Measurements from ENCODE around the gene EPG5.

EPG5 gene

GRCh38 chr18:45895339-45895738, 71.8 kb downstream of the EPG5 start:
- no peak overlapping the region for H3K9ac ChIP-seq
- no peak for TF ChIP-seq Cebpa-rat (IDR thresholded peaks at IDR 0.05)
- peaks cover 8% of the 10 kb centered on the region; the same call in 1 of the 2 replicates for H3K4me1 ChIP-seq
- H3K4me2 ChIP-seq: no peak overlapping the region
- H3K27ac ChIP-seq: no peak overlapping the region
- H3K27me3 ChIP-seq: no peaks in the 10 kb centered on the region
- no peaks in the 10 kb centered on the region for H3K9me3 ChIP-seq
- H3K4me3 ChIP-seq: no peak overlapping the region
- peaks cover 75% of the 10 kb centered on the region for H3K36me3 ChIP-seq
- H4K20me1 ChIP-seq: 0 out of 2 replicates have a peak, but pooled peaks cover 7% of the 10 kb centered on the region

- Histone ChIP-seq H3K27ac (no peak overlapping the region), H3K4me3 (no peak overlapping the region), H3K4me2 (no peak overlapping the region), H4K20me1 (0 out of 2 replicates have a peak, but pooled peaks cover 7% of the 10 kb centered on the region), H3K27me3 (no peaks in the 10 kb centered on the region), H3K9me3 (no peaks in the 10 kb centered on the region), H3K9ac (no peak overlapping the region), H3K36me3 (peaks cover 75% of the 10 kb centered on the region), H3K4me1 (peaks cover 8% of the 10 kb centered on the region; the same call in 1 of the 2 replicates)
- no peak for TF ChIP-seq Cebpa-rat (IDR thresholded peaks at IDR 0.05)
Measured at GRCh38 chr18:45894818-45895217, 72.3 kb downstream of the EPG5 start.

- H3K4me3 ChIP-seq: no peak overlapping the region
- no peaks in the 10 kb centered on the region for H3K27me3 ChIP-seq
- no peak overlapping the region for H3K4me2 ChIP-seq
- no peak overlapping the region for H3K9ac ChIP-seq
- H3K36me3 ChIP-seq: peaks cover 82% of the 10 kb centered on the region
- TF ChIP-seq Cebpa-rat (IDR thresholded peaks at IDR 0.05): no peak
- H3K9me3 ChIP-seq: no peaks in the 10 kb centered on the region
- peaks cover 8% of the 10 kb centered on the region; the same call in 1 of the 2 replicates for H3K4me1 ChIP-seq
- H4K20me1 ChIP-seq: 0 out of 2 replicates have a peak, but pooled peaks cover 7% of the 10 kb centered on the region
- H3K27ac ChIP-seq: no peak overlapping the region
Measured at GRCh38 chr18:45891806-45892205, 75.3 kb downstream of the EPG5 start.

- Histone ChIP-seq H3K27me3 (no peaks in the 10 kb centered on the region), H3K9me3 (no peaks in the 10 kb centered on the region), H3K27ac (no peak overlapping the region), H3K4me2 (no peak overlapping the region), H3K4me1 (peaks cover 8% of the 10 kb centered on the region; the same call in 1 of the 2 replicates), H3K36me3 (peaks cover 75% of the 10 kb centered on the region), H4K20me1 (0 out of 2 replicates have a peak, but pooled peaks cover 7% of the 10 kb centered on the region), H3K9ac (no peak overlapping the region), H3K4me3 (no peak overlapping the region)
- no peak for TF ChIP-seq Cebpa-rat (IDR thresholded peaks at IDR 0.05)
Measured at GRCh38 chr18:45890606-45891005, 76.5 kb downstream of the EPG5 start.

GRCh38 chr18:45889419-45890064, 77.6 kb downstream of the EPG5 start:
- Histone ChIP-seq H3K27ac (no peak overlapping the region), H3K4me3 (no peak overlapping the region), H3K27me3 (no peaks in the 10 kb centered on the region), H3K36me3 (peaks cover 73% of the 10 kb centered on the region), H3K4me1 (peaks cover 8% of the 10 kb centered on the region; the same call in 1 of the 2 replicates), H3K4me2 (no peak overlapping the region), H4K20me1 (peaks cover 7% of the 10 kb centered on the region; the same call in 1 of the 2 replicates), H3K9me3 (no peaks in the 10 kb centered on the region), H3K9ac (no peak overlapping the region)
- TF ChIP-seq Cebpa-rat (IDR thresholded peaks at IDR 0.05): no peak

- Histone ChIP-seq H3K36me3 (peaks cover 77% of the 10 kb centered on the region), H3K9me3 (no peaks in the 10 kb centered on the region), H3K27ac (no peak overlapping the region), H3K4me2 (no peak overlapping the region), H3K4me3 (no peak overlapping the region), H3K9ac (no peak overlapping the region), H4K20me1 (peaks cover 3% of the 10 kb centered on the region; the same call in 1 of the 2 replicates), H3K27me3 (no peaks in the 10 kb centered on the region), H3K4me1 (peaks cover 3% of the 10 kb centered on the region; the same call in 1 of the 2 replicates)
- TF ChIP-seq Cebpa-rat (IDR thresholded peaks at IDR 0.05): no peak
Measured at GRCh38 chr18:45887585-45887984, 79.5 kb downstream of the EPG5 start.

GRCh38 chr18:45880876-45881558, 86.1 kb downstream of the EPG5 start:
- H3K27ac ChIP-seq: no peak overlapping the region
- peaks cover 3% of the 10 kb centered on the region for H3K9me3 ChIP-seq
- peaks cover 79% of the 10 kb centered on the region for H3K36me3 ChIP-seq
- H3K27me3 ChIP-seq: no peaks in the 10 kb centered on the region
- no peak overlapping the region for H3K4me3 ChIP-seq
- H3K4me1 ChIP-seq: no peaks in the 10 kb centered on the region
- H3K4me2 ChIP-seq: no peak overlapping the region
- no peak for TF ChIP-seq Cebpa-rat (IDR thresholded peaks at IDR 0.05)
- H4K20me1 ChIP-seq: peaks cover 13% of the 10 kb centered on the region
- no peak overlapping the region for H3K9ac ChIP-seq

GRCh38 chr18:45879681-45880655, 87.2 kb downstream of the EPG5 start:
- Histone ChIP-seq H3K9me3 (peaks cover 13% of the 10 kb centered on the region), H3K27me3 (no peaks in the 10 kb centered on the region), H3K4me3 (no peak overlapping the region), H3K4me2 (no peak overlapping the region), H3K36me3 (peaks cover 82% of the 10 kb centered on the region), H3K4me1 (peaks cover 7% of the 10 kb centered on the region), H4K20me1 (peaks cover 13% of the 10 kb centered on the region), H3K9ac (no peak overlapping the region), H3K27ac (no peak overlapping the region)
- TF ChIP-seq Cebpa-rat (IDR thresholded peaks at IDR 0.05): no peak

GRCh38 chr18:45877403-45877802, 89.7 kb downstream of the EPG5 start:
- H3K27me3 ChIP-seq: no peaks in the 10 kb centered on the region
- H4K20me1 ChIP-seq: peaks cover 13% of the 10 kb centered on the region
- peaks cover 82% of the 10 kb centered on the region for H3K36me3 ChIP-seq
- H3K4me2 ChIP-seq: no peak overlapping the region
- no peak overlapping the region for H3K9ac ChIP-seq
- H3K27ac ChIP-seq: no peak overlapping the region
- peaks cover 38% of the 10 kb centered on the region for H3K9me3 ChIP-seq
- H3K4me3 ChIP-seq: no peak overlapping the region
- H3K4me1 ChIP-seq: peaks cover 17% of the 10 kb centered on the region
- no peak for TF ChIP-seq Cebpa-rat (IDR thresholded peaks at IDR 0.05)

Measured in BLaER1 (cell line).